Stimulated activated CD4-positive, alpha-beta T cell treated with anti-CD3 and anti-CD28 coated beads, Interleukin-15, amount 100 ng/mL, for 24 hours (primary cell): ENCODE results near the gene LLGL2.
"Not testable (repeated sequence)": the region's sequence is repeated elsewhere in the genome, so short reads cannot be mapped to it uniquely, and the experiment has no call there.

ENCODE experiments used
- DNase-seq: peaks from one replicate; pipeline ENCODE4 v3.0.0-alpha.2; 2020

The LLGL2 gene, protein sequence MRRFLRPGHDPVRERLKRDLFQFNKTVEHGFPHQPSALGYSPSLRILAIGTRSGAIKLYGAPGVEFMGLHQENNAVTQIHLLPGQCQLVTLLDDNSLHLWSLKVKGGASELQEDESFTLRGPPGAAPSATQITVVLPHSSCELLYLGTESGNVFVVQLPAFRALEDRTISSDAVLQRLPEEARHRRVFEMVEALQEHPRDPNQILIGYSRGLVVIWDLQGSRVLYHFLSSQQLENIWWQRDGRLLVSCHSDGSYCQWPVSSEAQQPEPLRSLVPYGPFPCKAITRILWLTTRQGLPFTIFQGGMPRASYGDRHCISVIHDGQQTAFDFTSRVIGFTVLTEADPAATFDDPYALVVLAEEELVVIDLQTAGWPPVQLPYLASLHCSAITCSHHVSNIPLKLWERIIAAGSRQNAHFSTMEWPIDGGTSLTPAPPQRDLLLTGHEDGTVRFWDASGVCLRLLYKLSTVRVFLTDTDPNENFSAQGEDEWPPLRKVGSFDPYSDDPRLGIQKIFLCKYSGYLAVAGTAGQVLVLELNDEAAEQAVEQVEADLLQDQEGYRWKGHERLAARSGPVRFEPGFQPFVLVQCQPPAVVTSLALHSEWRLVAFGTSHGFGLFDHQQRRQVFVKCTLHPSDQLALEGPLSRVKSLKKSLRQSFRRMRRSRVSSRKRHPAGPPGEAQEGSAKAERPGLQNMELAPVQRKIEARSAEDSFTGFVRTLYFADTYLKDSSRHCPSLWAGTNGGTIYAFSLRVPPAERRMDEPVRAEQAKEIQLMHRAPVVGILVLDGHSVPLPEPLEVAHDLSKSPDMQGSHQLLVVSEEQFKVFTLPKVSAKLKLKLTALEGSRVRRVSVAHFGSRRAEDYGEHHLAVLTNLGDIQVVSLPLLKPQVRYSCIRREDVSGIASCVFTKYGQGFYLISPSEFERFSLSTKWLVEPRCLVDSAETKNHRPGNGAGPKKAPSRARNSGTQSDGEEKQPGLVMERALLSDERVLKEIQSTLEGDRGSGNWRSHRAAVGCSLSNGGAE

DNA sequence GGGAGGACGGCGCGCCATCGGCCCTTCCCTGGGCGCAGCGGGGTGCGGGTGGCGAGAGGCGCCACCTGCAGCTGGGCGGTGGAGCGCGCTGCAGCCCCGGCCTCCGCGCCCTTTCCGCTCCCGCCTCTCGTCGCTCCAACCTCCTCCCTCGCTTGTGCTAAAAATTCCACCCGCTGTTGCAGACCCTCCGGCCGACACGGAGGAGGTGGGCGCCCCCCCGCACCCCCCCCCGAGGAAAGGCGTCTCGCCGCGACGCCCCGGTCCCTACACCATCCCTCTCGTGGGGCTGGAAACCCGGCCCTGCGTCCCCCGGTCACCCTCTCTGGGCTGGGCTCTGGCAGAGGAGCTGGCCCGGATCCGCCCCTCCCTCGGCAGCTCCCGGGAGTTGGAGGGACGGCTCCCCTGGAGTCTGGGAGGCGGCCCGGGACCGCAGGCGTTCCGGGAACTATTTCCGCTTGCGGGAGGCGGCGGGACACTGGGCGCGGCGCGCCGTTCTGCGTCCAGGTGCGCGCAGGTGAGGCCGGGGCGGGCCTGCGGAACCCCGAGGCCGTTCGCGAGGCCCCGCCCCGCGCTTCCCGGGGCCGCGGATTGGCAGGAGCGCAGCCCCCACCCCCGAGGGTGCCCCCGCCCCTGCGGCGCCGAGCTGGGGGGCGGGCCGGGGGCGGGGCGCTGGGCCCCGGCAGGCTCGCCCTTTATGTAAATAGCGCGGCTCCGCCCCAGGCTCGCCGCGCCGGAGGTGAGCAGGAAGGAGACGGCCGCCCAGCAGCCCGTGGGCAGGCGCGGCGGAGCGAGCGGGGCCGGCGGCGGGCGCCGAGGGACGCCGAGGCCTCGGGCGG is at the start of gene LLGL2:
Gene LLGL2 (plus strand): TSS at position 728 of the 836 bp plus-strand sequence. CDS start 17,730 bp downstream, outside the sequence.
- peak; percentile 83 for DNase-seq

DNA sequence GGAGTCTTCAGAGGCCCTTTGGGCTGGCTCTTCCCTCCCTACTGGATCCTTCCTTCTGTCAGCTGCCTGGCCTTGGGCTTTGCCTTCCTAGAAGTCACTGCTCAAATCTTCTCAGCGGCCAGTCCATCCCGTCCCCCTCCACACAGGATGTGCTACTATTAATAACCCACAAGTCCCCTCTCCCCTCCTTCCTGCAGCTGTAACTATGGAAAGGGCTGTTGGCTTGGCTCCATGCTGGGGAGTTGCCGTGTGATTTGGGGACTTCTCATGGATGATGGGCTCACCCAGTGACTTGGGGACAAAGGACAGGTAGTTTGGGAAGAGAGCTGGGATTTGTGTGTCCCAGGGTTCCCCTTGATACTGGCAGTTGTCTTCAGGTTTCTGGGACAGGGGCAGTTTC is 49.6 kb upstream of the LLGL2 start:
- no peak for DNase-seq

DNA sequence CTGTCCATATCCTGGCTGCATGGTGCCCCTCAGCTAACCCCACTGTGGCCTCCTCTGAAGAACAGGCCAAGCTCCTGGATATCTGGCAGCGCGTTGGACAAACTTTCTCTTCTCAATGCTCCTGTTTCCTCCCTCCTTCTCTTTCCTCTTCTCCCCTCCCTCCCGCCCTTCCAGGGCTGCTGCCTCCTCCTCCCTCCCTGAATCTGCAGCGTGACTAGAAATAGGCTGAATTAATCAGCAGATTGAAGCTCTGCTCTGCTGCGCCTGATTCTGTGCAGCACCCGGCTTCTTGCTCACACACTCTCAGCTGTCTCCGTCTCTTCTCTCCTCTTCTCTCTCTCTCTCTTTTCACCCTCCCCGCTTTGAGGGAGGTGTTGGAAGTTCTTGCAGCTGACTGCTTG is 49.2 kb upstream of the LLGL2 start:
- no peak for DNase-seq

DNA sequence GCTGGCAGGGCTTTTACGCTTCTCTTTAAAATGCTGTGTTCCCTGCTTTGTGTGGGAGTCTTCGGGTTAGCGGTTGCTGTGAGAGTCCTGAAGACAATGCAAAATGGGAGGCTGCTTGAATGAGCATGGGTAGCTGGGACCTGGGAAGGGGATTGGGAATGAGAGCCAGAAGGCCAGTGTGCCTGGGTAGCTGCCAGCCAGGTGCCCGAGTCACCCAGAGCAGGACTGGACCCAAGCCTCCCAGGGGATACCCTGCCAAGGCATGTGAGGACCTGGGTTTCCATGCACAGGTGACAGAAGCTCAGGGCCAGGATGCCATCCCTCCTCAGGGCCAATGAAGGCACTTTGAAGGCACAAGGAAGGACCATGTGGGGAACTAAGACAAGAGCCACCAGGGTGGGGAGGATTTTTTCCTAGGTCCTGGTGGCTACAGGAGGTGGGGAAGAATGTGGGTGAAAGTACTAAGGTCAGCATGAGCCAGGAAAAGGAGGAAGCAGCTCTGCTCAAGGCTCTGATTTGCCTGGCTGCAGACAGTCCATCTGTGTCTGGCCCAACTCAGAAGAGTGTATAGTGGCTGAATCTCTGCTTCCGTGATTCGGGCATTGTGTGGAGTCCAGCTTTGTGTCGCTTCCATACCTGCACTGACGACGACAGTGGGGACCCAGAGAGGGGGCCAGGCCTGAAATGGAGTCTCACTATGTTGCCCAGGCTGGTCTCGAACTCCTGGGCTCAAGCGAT is 48.6 kb upstream of the LLGL2 start:
- no peak for DNase-seq

DNA sequence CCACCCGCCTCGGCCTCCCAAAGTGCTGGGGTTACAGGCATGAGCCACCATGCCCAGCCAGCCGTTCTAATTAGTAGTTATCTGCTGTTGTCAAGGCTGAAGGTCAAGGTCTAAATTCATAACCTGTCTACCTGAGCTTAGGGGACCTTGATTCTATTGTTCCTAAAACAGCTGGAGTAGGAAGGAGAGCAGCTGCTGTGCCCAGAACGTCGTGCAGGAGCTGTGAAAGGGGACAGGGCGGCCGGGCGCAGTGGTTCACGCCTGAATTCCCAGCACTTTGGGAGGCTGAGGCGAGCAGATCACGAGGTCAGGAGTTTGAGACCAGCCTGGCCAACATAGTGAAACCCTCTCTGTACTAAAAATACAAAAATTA is 48.0 kb upstream of the LLGL2 start:
- not testable (repeated sequence) for DNase-seq

DNA sequence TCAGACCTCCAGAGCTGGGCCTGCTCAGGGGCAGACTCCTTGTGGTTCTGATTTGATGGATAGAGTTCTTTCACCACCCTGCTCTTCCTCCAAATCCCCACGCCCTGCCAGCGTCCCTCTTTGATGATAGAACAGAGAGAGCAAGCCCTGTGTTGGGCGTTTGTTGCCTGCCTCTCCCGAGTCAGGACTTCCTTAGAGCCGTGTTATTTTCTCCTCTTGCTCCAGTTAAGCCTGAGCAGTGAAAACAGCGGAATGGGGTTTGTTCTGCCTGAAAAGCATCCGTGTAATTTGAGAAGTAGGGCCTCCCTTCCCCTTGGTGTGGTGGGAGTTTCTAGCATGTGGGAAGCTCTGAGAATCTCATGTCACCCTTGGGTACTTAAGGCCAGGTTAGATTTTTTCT is 47.0 kb upstream of the LLGL2 start:
- no peak for DNase-seq

DNA sequence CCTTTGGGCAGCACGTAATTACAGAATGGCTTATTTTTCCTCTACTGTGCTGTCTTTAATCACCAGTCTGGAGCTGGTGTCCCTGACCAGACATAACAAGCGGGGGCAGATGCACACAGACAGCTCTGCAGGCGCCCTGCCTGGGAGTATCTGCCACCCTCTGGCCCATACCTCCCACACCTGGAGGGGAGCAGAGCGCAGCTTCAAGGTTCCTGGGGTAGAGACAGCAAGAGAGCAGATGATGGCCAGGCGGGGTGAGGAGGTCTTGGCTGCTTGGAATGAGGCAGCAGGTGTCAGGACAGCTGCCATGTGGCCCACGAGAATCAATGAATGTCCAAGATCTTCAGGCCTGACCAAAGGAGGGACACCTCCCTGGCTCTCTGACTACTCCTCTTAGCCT is 45.2 kb upstream of the LLGL2 start:
- DNase-seq: no peak

DNA sequence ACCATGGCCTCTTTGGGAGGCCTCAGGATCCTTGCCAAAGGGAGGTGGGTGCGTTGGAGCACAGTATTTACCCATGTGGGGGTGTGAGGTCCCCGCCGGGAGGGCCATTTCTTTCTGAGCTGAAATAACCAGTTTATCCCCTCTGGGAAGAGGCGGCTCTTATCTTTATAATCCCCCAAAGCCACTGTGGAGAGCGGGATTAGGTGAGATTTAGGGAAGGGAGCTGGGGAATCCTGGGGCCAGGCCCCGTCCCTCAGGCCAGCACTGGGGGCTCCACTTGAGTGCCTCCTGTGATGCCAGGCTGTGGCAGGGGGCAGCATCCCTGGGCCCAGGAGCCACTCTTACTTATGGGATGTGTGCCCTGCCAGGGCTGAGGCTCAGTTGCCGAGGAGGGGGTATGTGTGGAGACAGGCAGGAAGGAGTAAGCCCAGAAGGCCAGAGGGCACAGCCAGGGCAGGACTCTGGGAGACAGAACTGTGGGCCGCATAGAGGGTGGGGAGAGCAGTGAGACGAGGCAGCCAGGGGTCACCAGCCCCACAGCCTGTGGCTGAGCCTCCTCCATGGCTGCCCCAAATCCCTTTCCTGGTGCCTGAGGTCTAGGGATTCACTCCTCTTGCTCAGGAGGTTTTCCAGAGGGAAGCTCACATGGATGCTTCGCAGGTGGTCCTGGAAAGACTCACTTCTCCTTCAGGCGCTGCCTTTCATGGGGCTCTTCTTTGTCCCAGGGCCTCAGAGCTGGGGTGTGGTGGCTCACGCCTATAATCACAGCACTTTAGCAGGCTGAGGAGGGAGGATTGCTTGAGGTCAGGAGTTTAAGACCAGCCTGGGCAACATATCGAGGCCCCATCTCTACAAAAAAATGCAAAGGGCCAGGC is 44.1 kb upstream of the LLGL2 start:
- no peak for DNase-seq

DNA sequence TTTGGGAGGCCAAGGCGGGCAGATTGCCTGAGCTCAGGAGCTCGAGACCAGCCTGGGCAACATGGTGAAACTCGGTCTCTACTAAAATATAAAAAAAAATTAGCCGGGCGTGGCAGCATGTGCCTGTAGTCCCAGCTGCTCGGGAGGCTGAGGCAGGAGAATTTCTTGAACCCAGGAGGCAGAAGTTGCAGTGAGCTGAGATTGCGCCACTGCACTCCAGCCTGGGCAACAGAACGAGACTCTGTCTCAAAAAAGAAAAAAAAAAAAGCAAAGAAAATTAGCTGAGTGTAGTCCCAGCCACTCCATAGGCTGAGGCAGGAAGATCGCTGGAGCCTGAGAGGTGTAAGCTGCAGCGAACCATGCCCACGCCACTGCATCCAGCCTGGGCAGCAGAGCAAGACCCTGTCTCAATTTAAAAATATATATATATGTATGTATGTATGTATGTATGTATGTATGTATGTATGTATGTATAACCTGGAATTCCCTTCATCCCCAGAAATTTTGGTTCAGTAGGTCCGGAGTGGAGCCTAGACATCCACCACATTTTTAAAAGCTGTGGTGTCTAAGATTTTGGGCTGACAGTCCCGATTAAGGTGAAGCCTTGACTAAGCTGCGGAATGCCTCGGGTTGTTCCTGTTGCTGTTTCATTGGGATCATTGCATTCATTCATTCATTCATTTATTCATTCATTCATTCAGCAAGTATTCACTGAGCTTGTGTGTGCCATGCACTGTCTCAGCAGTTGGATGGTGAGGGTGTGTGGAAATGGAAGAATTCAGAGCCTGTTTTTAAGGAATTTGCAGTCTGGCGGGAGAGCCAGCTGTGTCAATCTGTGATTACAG is 43.2 kb upstream of the LLGL2 start:
- no peak for DNase-seq

DNA sequence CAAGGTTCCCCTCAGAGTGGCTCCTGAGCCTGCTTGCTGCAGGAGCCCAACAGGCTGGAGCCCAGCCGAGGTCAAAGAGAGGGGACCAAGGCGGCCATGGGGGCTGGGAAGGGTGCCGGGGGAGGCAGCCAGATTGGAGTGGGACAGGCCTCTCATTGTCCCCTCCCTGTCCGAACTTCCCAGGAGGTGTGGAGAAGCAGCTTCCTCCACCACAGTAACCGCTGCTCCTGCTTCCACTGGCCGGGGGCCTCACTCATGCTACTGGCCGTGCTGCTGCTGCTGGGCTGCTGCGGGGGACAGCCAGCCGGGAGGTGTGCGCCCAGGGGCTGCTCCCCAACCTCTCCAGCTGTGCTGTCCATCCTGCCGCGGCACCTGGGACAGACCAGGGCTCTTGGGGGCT is 39.8 kb upstream of the LLGL2 start:
- no peak for DNase-seq

DNA sequence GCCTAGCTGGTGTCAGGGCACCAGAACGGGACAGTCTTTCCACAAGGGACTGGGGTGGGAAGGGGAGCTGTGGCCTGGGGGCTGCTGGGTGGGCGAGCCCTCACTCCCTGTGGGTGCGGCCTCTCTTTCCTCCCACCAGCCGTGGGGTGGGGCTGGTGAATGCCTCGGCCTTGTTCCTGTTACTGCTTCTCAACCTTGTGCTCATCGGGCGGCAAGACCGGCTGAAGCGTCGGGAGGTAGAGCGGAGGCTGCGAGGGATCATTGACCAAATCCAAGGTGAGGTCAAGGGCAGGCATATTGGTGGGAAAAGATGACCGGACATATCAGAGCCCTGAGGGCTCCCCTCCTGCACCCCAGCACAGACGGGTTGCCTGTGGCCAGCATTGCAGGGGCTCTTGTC is 39.3 kb upstream of the LLGL2 start:
- no peak for DNase-seq

DNA sequence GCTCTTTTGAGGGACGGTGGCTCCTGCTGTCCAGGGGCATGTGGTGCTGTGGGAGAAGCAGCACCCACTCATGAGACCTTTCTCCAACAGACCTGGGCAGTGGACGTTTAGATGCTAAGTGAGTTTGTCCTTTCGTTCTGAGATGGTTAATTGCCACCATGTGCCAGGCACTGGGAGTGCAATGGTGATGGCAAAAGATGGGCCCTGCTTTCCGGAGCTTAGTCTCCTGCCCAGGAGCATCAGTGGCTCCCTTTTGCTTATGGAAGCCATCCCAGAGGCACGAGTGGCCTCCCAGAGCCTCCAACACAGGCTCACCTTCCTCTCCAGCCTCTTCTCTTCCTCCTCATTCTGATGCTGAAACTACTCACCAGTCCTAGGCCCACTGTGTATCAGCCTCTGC is 38.5 kb upstream of the LLGL2 start:
- DNase-seq: no peak

DNA sequence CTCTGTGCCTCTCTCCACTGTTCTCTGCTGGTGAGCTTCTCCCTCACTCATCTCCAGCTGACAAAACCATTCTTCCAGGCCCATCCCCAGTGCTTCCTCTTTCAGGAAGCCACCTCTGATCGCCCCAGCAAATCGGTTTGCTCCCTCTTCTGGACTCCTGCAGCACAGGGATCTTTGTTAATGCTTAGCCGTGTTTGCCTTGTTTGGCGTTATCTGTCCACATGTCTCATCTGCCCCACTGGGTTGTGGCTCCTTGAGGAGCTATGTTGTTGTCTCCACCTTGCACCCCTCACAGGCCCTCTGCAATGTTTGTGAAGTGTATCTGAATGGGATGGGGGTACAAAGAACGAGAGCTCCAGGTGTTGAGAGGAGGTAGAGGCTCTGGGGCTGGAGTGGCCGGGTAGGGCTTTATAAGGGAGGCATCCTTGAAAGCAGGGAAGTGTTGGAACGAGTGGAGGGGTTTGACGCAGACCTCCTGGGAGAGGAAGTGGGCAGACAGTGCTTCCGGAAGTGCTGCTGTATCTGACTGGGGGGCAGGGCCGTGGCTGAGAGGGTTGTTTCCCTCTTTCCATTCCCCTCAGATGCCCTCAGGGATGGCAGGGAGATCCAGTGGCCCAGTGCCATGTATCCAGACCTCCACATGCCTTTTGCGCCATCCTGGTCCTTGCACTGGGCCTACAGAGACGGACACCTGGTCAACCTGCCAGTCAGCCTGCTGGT is 38.0 kb upstream of the LLGL2 start:
- DNase-seq: peak; percentile 58

DNA sequence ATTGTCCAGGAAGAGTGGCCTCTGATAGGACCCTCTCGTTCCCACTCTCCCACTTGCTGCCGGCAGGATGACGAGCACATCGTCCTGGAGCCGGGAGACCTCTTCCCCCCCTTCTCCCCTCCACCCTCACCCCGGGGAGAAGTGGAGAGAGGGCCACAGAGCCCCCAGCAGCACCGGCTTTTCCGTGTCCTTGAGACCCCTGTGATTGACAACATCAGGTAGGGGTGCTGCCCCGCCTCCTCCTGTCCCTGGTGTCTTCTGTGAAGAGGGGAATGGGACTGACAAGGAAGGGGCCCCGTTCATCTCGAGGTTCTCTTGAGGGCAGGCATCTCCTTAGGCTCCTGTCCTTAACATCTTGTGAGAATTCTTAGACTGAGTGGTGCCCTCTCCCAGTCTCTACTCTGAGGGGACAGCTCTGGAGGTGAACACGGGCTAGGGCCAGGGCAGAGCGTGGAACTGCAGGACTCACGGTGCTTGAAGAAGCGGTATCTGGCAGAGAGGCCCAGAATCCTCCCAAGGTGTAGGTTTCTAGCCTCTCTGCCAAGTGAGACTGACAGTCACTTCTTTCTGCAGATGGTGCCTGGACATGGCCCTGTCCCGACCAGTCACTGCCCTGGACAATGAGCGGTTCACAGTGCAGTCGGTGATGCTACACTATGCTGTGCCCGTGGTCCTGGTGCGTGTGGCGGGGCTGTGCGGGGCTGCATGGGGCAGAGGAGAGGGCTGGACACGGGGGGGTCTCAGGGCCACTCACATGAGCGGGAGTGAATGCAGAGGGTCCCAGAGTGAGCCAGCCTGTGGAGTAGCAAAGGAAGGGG is 36.6 kb upstream of the LLGL2 start:
- DNase-seq: no peak

DNA sequence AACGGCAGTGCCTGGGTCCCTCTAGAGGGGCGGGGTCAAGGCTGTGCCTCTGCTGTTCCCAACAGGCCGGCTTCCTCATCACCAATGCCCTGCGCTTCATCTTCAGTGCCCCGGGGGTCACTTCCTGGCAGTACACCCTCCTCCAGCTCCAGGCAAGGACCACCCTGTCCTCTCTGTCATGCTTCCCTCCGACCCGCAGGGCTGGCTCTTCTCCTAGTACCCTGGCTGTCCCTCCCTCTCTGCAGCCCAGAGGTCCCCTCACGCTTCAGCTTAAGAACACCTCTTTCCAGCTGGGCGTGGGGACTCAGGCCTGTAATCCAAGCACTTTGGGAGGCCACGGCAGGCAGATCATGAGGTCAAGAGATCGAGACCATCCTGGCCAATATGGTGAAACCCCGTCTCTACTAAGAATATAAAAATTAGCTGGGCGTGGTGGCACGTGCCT is 36.0 kb upstream of the LLGL2 start:
- no peak for DNase-seq

DNA sequence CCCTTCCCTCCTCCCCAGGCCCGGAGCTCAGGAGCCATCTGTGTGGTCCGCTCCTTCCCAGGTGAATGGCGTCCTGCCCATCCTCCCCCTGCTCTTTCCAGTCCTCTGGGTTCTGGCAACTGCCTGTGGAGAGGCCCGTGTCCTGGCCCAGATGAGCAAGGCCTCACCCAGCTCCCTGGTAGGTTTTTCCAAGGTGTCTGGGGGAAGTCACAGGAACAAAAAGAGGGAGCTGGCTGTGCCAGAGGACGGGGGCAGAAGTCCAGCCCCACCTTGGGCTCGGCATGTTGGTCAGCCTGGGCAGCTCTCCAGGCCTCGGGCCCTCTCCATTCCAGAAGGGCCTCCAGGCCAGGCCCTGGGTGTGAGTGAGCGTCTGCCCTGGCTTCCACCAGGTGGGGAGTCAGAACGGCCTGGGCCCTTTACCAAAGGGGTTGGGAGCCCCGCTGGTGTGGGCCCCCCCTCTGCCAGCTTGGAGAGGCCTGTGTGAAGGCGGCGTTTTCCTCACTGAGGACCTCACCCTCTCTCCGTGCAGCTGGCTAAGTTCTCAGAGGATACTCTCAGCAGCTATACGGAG is 35.2 kb upstream of the LLGL2 start:
- no peak for DNase-seq

DNA sequence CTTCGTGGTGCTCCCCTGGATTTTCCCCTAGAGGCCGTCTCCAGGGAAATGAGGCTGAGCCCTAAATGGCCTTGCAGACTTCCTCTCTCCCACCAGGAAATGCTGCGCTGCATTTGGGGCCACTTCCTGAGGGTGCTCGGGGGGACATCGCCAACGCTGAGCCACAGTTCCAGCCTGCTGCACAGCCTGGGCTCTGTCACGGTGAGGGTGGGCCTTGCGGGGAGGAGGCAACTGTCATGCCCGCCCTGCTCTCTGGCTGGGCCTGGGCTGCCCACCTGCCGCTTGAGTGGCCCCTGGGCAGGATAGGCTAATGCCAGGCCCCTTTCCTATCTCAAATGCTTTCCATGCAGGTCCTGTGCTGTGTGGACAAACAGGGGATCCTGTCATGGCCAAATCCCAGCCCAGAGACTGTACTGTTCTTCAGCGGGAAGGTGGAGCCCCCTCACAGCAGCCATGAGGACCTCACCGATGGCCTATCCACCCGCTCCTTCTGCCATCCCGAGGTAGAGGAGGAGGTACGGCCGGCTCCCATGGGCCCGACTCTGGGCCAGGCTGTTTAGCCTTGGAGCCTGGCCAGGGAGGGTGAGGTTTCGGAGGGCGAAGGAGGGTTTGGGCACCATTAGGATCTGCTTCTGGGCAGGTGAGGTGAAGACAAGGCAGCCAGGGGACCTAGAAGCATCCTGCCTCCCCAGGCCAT is 34.4 kb upstream of the LLGL2 start:
- DNase-seq: no peak
